ENCODE results near the gene BEST4.
A peak's percentile ranks its signal among the peaks of the same experiment; 100 is the strongest.
"Not testable (repeated sequence)": the region's sequence is repeated elsewhere in the genome, so short reads cannot be mapped to it uniquely, and the experiment has no call there.

BEST4 gene

DNA sequence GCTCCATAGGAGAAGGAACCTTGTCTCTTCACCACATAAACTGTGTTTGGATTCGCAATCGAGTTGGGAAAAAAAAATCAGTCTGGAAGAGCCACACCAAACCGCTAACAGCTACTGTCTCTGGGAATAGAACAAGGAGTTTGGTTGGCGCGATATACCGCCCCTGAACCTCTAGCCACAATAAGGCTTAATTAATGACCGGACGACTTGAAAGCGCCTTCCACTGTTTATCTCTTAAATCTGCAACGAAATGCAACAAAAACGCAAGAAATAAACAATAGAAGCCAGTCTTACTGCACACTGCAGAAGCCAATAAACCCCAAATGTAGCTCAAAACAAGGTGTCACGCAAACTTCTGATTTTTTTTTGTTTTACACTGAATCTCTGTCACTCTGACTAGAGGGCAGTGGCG lies 31.2 kb upstream of the BEST4 start:
- no peak for DNase-seq

DNA sequence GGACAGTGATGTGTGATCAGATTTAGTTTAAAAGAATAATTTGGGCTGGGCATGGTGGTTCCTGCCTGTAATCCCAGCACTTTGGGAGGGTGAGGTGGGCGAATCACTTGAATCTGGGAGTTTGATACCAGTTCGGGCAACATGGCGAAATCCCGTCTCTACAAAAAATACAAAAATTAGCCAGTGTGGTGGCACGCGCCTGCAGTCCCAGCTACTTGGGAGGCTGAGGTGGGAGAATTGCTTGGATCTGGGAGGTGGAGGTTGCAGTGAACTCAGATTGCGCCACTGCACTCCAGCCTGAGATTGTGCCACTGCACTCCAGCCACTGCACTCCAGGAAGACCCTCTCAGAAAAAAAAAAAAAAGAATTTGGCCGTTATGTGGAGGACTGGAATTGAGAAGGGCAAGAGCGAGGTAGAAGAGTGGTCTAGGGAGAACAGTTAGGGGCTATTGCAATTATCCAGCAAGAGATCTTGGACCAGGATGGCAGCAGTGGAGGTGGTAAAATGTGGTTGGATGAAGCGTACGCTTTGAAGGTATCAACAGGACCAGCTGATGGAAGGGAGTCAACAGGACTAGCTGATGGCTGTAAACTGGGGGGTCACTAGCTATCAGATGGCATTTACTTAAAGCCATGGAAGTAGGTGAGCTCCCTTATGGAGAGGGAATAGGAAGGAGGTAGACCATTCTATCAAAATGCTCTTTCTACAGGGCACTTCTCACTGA lies 30.0 kb upstream of the BEST4 start:
- no peak for DNase-seq

DNA sequence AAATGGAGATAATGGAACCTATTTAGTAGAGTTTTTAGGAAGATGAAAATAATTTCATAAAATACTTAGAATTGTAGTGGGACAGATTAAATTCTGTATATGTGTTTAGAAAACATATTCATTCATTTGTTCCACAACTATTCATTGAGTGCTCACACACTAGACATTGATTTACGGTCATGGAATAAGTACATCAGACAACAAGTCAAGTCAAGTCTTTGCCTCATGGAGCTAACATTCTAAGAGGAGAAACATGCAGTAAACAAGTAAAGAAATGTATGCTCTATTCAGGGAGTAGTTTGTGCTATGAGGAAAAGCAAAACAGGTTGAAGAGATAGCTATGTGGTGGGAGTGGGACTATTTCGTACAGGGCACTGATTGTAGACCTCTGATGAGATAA lies 29.3 kb upstream of the BEST4 start:
- DNase-seq: no peak

DNA sequence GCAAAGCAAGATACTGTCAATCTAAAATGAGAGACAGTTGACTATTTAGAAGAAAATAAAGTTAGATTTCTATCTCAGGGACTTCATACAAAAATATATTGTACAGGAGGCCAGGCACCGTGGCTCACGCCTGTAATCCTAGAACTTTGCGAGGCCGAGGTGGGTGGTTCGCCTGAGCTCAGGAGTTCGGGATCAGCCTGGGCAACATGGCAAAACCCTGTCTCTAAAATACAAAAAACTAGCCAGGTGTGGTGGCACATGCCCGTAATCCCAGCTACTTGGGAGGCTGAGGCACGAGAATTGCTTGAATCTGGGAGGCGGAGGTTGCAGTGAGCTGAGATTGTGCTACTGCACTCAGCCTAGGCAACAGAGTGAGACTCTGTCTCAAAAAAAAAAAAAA lies 28.0 kb upstream of the BEST4 start:
- DNase-seq: not testable (repeated sequence)

DNA sequence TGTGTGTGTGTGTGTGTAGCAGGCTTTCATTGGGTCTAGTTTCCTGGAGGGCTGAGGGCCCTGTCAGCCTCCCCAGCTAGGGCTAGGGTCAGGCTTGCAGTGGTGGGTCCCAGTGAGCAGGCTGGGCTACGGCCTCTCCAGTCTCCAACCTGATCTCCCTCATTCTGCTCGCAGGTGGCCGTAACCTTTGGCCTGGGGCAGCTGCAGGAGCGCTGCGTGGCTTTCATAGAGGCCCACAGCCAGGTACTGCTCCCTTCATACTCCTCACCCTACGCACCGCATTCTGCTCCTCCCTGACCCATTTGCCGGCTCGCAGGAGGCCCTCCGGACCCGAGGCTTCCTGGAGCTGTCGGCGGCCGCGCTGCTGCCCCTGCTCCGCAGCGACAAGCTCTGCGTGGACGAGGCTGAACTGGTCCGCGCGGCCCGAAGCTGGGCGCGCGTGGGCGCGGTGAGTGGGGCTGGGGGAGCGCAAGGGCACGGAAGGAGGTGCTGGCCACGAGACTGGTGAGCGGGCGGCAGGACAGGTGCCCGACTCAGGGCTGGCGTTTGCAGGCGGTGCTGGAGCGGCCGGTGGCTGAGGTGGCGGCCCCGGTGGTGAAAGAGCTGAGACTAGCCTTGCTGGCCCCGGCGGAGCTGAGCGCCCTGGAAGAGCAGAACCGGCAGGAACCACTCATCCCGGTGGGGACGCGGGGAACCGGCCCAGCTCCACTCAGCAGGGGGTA lies 25.0 kb upstream of the BEST4 start:
- no peak for DNase-seq

DNA sequence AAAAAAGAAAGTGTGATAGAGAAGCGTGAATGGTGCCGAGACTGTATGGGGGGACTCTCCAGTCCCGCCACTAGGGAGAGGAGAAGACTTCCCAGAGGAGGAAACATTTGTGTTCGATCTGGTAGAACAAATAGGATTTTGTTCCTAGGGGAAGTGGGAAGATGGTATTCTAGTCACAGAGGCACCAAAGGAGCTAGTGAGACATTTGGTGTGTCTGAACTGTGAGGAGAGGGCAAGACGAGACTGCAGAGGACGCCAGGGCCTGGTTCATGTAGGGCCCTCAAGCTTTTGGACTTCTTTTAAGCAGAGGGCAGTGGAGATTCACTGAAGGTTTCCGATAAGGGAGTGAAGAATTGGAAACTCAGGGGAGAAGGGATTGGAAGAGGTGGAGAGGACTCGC lies 23.3 kb upstream of the BEST4 start:
- DNase-seq: no peak

DNA sequence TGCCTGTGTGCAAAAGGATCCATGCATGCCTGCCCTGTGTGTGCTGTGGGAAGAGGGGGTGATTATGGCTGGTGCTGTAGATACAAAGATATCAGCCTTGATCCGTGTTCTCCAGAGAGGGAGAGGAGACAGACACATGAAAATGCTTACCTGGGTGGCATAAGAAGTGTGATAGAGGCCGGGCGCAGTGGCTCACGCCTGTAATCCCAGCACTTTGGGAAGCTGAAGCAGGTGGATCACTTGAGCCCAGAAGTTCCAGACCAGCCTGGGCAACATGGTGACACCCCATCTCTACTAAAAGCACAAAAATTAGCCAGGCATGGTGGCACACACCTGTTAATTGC lies 22.8 kb upstream of the BEST4 start:
- DNase-seq: not testable (repeated sequence)

DNA sequence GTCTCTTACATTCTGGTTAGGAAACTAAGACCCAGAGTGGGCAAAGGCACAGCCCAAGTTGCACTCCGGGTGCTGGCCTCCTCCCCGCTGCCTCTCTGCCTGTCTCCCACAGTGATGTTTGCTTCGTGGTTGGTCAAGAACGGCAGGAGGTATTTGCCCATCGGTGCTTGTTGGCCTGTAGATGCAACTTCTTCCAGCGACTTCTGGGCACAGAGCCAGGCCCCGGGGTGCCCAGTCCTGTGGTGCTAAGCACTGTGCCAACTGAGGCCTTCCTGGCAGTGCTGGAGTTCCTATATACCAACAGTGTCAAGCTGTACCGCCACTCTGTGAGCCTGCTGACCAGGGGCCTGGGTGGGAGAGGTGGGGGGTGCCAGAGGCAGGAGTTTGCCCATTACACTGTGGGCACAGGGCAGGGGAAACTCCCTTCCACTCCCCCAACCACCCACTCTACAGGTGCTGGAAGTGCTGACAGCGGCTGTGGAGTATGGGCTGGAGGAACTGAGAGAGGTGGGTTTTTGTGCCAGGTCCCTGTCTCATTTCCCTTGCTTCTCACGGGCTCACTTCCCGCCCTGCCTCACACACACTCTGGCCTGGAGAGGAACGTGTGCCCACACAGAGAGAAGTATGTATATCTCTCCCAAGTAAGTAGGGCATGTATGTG lies 22.3 kb upstream of the BEST4 start:
- DNase-seq: peak; percentile 39

DNA sequence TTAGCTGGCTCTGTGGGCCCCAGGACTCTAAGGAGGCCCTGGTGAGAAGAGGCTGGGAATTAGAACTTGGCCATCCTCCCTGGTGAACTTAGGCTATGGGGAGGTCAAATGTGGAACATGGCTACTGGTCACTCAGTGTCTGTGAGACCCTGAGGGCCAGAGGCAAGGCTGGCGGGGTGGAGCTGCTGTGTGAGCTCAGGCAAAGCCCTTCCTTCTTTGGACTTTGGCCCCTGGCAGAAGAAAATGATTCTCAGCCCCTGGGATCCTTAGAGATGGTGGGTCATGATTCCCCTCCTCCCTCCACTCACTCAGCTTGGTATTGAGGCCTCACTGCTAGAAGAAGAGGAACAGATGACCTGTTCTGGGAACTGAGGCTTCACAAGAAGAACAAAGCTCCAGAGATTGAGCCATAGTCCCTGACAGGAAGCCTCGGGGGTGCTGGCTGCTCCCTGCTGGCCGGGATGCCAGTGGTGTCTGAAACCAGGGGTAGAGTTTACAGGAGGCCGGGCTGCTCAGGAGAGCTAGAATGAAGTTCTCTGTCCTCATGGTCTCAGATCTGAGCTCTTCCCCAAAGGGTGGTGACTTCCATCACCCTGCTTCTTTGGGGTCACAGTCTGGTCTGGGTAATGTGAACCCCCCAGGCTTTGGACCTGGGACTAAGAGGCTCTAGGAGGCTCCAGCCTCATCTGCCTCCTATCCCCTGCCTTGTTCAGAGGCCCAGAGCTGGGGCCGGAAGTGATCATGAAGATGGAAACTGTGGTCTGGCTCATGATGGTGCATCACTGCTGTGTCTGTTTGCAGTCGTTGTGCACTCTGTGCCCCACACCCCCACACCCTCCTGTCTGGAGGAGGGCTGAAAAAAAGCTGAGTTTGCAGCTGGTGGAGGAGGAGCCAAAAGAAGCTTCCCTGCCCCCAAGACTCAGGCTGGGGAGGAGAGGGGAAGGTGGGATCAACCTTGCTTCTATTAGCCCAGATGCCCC lies 21.3 kb upstream of the BEST4 start:
- DNase-seq: peak; percentile 97

DNA sequence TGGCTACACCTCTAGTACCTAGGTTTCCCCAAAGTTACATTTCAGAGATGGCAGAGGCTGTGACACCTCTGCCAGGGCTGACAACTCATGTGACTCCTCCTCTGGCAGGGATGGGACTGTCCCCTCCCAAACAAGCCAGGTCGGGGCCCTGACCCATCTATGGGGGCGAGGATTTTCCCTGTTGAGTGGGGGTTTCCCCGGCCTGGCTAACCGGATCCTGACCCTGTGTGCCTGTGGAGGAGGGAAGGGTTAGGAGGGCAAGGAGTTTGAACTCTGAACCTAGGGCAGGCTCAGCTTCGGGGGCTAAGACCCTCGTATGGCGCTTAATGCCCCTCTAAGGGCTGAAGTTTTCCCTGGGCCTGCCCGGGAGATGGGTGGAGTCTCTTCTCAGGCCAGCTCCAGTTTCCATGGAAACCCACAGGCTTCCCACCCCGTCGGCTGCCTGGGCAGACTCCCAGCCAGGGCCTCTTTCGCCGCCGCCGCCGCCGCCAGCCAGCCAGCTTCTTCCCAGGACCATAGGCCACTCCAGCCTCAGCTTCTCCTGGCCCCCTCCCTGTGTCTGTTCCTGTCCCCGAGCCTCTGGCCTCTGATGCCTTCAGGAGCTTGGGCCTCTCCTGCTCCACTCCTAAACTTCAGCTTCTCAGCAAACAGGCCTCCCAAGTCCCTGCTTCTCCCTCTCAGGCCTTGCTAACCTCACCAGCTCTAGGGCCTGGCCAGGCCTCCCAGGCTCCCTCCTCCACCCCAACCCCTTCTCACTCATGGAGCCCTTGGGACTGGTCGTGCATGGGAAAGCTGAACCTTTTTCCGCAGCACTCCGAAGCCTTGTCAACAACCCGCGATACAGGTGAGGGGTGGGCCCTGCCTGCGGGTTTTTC lies 20.3 kb upstream of the BEST4 start, which contains the start of gene BTBD19:
Gene BTBD19 (plus strand): TSS at position 461 of the 875 bp plus-strand sequence. CDS start 298 bp downstream, at position 759.
- DNase-seq: peak; percentile 78

DNA sequence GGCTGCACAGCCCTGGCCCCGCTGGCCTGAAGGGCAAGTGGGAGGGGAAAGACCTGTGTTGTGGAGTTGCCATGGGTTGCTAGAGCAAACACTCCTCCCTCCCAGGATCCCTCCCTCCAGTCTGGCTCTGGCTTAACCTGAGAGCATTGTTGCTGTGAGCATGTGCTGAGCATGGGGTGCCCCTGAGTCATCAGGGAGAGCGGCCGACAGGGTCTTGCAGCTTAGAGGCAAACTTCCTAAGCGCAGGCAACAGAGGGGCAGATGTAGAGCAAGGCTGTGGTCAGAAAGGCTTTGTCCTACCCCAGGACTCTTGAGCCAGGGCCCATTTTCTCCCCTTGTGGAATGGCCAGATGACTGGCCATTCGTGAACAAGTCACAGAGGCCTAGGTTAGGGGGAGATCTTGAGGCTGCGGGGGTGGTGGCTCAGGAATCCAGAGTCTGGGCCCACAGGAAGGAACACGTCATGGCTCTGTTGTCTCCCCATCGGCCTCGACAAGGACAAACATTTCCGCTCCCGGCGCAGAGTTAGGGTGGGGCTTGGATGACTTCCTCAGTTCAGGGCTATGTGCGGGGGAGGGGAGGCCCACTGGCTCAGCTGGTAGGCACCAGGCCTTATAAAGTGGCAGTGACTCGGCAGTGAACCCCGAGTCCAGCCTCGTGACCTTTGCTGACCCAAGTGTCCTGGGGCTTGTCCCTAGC lies 19.5 kb upstream of the BEST4 start:
- DNase-seq: peak; percentile 93

DNA sequence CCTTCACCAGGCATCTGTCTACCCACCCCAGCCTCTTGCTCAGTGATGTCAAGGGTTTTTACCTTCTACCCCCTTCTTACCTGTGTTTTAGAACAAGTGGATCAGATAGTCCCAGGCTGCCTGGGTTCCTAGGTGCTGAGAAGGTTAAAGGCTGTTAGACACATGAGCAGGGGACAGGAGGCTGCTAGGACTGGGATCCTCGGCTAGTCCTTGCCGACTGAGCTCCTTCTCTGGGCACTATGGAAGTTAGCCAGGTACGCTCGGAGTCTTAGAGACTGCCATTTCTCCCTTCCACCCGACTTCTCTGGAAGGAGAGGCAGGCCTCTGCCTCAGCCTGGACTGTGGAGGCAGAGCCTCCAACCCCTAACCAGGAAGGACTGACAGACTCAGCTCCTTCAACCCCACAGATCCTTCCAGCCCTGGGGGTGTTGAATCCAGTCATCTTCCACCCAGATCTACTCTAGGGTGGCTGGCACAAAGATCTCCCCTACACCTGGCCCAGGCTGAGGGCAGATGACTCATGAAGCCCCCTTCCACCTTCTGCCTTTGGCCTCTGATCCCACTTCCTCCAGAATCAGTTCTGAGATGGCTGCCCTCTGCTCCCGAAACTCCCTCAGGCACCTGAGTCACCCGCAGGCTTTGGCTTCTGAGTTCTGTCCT lies 18.9 kb upstream of the BEST4 start, which contains the start of gene DYNLT4:
Gene DYNLT4 (minus strand): TSS at position 648 of the 660 bp plus-strand sequence. CDS start 683 bp downstream, outside the sequence.
- no peak for DNase-seq

DNA sequence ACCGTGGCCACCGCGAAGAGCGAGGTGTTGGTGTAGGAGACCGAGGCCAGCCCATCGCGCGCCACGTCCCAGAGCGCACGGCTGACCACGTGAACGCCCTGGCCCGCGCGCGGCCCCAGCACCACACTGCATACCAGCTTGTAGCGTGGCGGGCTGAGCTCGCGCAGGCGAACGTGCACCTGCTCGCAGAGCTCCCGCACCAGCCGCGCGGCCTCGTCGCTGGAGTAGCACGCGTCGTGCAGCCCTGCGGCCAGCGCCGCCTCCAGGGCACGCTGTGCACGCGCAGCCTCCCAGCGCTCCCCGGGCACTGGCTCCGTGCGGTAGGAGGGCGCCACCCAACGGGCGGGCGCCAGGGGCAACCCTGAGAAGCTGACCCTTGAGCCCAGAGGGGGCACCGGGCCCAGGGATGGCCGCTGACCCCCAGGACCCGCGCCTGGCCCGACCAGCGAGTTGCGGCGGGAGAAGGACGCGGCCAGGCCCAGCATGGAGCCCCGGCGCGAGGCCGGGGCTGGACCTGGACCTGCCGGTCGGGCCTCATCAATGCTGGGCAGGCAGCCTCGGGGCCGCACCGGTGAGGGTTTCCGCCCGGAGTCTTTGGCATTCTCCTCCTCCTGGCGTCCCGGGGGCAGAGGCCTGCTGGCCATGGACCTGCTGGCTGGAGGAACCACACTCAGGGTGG lies 18.2 kb upstream of the BEST4 start:
- no peak for DNase-seq

DNA sequence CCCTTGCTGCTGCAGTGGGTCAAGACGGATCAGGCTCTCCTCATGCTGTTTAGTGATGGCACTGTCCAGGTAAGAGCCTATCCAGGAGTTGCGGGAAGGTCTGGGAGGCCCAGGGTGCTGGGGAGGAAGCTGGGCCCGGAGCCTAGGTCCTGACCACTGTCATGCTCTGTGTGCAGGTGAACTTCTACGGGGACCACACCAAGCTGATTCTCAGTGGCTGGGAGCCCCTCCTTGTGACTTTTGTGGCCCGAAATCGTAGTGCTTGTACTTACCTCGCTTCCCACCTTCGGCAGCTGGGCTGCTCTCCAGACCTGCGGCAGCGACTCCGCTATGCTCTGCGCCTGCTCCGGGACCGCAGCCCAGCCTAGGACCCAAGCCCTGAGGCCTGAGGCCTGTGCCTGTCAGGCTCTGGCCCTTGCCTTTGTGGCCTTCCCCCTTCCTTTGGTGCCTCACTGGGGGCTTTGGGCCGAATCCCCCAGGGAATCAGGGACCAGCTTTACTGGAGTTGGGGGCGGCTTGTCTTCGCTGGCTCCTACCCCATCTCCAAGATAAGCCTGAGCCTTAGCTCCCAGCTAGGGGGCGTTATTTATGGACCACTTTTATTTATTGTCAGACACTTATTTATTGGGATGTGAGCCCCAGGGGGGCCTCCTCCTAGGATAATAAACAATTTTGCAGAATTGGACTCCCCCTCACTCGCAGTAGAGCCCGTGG lies 17.5 kb upstream of the BEST4 start:
- no peak for DNase-seq

DNA sequence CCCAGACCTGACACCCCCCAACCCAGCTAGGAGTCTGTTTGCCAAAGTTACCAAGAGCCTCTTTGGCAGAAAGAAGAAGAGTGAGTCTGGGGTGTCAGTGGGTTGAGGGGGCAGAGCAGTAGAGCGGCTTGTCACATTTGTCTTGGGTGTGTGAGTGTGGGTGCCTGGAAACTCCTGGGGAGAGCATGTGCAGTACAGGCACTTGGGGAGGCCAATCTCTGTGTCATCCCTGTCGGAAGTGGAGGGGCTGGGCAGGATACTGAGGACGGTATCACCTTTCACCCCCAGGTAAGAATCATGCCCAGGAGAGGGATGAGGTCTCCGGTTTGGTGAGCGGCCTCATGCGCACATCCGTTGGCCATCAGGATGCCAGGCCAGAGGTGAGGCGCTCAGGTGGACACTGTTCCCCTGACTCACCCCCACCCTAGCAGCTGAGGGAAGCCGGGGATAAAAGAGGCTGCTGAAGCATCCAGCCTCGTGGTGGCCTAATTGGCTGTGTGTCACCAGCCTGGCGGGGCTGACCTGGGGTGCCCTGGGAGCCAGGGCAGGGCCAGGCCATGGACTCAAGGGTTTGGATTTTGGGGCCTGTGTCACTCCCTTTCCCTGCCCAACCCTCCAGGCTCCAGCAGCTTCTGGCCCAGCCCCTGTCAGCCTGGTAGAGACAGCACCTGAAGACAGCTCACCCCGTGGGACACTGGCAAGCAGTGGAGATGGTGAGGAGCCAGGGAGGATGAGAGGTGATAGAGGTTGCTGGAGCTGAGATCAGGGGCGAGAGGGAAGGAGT lies 15.5 kb upstream of the BEST4 start:
- no peak for DNase-seq

DNA sequence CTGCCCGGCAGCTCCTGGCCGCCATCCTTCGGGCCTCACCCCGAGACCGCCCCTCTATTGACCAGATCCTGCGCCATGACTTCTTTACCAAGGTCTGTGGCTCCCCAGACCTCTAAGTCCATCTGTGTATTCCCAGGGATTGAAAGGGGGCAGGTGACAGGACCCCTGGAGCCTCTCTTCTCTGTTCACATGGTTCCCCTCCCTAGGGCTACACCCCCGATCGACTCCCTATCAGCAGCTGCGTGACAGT lies 15.0 kb upstream of the BEST4 start:
- DNase-seq: no peak

DNA sequence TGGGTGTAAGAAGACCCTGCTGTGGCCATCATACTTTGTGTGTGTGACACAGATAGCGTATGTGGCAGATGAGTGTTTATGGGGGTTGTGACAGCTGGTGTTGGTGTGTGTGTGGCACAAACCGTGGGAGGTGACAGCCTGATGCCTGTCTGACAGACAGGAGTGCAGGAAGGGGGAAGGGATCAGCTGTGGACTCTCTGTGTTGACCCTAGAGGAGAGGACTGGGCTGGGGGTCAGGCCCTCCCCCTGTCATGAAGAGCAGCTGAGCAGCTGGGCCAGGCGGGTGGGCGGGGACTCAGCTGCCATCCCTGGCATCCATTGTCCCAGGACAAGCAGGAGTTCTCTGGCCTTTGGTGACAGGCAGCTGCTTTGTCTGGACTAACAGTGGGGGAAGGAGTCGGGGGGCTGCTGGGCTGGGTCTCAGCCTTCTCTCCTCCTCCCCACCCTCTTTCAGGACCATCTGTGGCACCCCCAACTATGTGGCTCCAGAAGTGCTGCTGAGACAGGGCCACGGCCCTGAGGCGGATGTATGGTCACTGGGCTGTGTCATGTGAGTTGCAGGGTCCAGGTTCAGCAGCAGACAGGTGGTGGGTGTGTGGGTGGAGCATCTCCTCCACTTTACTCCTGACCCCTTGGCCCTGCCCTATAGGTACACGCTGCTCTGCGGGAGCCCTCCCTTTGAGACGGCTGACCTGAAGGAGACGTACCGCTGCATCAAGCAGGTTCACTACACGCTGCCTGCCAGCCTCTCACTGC lies 14.5 kb upstream of the BEST4 start:
- DNase-seq: no peak
